HG02870 (cell line): Measurements from ENCODE around the gene THAP7.
A peak's percentile ranks its signal among the peaks of the same experiment; 100 is the strongest.
"Not testable (repeated sequence)": the region's sequence is repeated elsewhere in the genome, so short reads cannot be mapped to it uniquely, and the experiment has no call there.

Experiments
- ATAC-seq: cut with Tn5 transposase; IDR thresholded peaks from one replicate; pipeline ENCODE4 v1.9.1; 2021; ENCODE audit warnings: mild to moderate bottlenecking, moderate library complexity; ENCODE audit not compliant: unreplicated experiment

The THAP7 gene

DNA sequence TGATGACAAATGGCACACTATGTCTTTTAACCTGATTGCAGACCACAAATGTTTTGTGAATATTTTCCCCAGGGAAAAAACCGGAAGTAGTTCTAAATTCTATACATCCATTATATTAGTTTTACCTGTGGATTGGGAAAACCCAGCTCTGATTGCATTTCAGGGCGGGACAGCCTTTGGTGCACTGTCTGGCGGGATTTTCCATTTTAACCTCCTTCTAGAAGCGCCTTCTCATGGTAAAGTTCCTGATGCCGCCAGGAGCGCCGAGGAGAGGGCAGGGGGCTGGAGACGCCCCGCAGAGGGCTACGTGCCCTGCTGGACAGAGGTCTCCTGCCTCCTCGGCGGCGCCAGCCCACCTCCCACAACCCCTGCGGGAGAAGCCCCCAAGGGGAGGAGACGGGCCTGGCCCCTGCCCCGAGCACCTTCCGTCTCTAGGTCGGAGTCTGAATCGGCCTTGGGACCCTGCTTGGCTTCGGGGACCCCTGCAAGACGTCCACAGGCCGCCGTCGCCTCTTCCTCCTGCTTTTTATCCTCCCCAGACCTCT lies 11.8 kb upstream of the THAP7 start:
- no peak for ATAC-seq

- no peak for ATAC-seq
Observed at GRCh38 chr22:21012446-21013407, 10.8 kb upstream of the THAP7 start.

DNA sequence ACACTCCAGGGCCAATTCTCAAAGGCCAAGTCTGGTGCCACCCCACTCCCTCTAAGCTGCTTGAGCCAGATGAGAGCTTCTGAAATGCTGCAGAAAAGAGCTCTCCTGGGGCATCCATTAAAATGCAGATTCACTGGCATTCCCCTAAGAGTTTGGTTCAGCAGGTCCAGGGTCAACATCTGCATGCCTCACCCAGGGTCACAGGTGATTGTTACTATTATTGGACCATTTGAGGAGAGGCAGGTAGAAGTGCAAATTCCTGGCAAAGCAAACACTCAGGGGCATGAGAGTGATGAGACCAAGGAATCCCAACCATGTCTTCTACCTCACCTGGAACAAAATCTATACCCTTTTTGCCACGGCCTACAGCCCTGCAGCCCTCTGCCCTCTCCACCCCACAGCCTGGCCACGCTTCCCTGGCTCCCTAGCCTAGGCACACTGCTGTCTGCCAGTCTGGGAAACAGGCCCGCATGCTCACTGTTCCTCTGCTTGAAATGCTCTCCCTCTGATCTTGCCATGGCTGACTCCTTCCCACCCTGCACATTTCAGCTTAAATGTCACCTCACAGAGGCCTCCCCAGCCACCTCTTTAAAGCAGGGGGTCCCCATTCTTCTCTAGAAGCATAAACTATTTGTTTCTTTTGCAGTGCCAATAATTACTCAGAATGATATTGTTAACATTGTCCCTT lies 8.7 kb upstream of the THAP7 start:
- ATAC-seq: no peak

DNA sequence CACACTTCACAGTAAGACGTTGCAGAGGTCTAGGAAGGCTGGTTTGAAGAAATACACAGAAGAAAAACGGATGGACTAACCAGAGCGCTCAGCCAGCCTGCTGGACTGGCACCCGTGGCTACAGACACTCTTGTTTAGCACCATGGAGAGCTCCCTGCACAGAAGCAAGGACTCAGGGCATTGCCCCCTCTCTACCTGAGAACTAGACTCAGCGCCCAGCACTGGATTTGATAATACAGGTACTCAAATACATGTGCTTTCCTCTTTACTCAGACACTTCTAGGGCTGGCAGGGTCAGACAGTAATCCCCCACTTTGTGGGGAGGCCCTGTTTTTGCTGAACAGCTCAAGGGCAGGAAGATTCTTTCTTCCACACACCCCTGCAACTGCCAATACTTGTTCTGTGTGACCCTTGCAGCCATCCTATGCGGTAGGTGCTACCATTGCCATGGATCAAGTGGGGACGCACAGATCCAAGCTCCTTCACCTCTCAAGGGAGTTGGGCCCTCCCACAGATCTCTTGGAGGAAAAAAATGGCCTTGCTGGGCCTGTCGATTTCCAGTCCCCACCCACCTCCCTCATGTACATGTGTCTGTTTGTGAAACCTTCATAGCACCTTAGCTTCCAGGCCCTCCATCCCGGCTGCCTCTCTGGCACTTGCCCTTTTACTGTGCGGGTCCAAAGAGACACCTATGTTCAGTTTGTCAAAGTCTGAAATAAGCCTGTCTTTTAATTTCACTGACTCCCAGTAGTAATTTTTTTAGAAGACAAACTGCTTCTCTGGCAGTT lies 7.9 kb upstream of the THAP7 start:
- no peak for ATAC-seq

- not testable (repeated sequence) for ATAC-seq
Observed at GRCh38 chr22:21009208-21009607, 7.3 kb upstream of the THAP7 start.

GRCh38 chr22:21003782-21004181 lies 1.9 kb upstream of the THAP7 start:
- no peak for ATAC-seq

GRCh38 chr22:21000987-21001600 lies 824 bp downstream of the THAP7 start:
- peak; percentile 14 for ATAC-seq

GRCh38 chr22:21000207-21000986 lies 1.5 kb downstream of the THAP7 start:
- no peak for ATAC-seq

DNA sequence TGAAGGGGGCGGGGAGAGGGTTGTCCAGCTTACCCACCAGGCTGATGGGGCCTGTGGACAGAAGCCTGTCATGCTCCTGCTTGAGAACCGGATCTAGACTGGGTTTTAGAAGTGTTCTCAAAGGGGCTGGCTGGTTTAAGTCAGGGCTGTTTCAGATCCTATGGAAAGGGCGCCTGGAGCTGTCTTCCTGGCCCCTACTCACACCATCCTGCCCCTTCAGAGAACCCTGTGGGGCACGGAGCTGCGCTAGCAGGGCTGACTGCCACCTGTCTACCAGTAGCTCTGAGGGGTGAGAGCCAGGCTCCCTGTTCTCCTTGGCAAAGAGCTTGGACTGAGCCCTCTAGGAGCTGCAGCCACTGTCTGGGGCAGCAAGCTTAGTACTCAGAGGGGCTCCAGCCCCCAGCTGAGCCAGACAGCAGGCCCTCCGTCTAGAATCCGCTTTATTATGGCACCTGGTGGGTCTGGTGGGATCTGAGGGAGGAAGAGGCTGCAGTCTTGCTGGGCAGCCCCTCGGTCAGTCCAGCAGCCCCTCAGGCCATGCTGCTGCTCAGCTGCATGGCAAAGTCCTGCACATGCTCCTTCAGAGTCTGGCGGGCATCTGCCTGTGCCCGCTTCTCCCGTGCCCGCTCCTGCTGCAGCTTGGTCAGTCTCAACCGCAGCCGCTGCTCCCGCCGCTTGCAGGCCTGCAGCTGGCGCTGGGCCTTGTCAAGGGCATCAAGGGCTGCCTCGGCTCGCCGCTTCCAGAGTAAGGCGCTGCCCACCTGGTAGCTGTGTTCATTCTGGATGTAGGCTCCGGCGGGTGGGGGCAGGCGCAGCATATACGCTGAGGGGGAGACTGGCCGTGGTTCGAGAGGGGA lies 2.3 kb downstream of the THAP7 start:
- ATAC-seq: no peak

DNA sequence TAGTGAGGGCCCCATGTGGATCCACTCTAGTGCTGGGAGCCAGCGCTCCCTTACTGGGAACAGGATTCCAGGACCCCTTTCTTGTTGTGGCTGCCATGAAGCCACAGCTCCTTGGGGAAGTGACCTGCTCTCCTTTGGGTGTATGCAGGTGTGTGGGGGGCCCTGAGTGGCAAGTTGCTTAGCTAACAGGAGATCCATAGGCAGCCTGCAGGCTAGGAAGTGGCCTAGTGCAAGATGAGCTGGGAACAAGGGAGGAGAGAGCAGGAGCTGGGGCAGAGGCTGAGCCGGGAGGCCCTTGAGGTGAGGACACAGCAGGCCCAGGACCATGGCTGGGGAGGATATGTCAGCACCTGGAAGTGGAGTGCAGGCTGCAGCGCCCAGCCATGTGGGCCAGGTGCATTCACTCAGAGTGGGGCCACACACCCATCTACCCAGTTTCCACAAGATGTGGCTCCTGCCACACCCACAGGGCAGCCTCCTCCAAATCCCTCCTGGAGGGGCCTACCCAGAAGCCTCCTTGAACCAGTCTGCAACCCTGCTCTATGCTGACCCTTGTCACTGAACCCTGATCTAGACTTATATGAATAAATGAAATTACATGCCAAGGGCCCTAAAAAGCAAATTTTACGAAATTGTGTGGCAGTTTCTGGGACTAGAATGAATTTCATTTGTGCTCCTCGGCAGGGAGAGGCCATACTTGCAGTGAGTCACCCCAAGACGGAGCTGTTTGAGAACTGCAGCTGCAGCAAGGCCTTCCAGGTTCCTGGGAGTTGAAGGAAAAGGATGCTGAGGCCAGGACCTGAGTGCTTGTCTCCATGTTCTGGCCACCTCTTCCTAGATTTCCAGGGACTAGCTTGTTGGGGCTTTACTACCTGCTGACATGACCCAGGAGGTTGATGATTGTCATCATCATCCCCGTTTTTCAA lies 3.2 kb downstream of the THAP7 start:
- no peak for ATAC-seq

GRCh38 chr22:20997536-20998257 lies 4.2 kb downstream of the THAP7 start:
- ATAC-seq: no peak

DNA sequence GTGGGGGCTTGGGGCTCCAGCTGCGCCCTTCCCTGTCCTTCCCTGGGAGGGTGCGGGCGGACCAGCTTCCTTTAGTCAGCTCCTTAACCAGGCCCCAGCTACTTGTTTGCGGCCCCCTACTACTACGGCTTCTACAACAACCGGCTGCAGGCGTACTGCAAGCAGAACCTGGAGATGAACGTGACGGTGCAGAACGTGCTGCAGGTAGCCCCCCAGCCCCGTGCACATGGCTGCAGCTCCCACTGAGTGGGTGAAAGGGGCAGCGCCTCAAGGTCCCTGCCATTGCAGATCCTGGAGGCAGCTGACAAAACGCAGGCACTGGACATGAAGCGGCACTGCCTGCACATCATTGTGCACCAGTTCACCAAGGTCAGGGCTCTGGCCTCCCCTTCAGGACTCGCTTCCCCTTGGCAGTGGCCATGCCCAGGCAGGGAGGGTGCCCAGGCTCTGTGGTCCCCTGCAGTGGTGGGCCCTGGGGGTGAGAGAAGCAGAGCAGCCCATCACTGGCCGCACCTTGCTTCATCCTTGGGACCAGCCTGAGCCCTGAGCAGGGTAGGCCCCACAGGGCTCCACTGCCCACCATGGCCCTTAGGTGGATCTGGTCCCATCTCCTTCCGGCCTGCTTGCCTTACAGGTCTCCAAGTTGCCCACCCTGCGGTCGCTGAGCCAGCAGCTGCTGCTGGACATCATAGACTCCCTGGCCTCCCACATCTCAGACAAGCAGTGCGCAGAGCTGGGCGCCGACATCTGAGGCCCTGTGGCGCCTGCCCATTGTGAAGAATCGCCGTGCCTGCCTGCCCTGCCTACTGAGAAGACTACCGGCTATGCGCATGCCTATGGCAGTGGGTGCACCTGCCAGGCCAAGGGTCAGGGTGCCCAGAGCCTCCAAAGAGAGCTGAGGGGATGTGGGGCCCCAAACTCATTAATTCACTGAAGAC lies 5.1 kb downstream of the THAP7 start:
- no peak for ATAC-seq

DNA sequence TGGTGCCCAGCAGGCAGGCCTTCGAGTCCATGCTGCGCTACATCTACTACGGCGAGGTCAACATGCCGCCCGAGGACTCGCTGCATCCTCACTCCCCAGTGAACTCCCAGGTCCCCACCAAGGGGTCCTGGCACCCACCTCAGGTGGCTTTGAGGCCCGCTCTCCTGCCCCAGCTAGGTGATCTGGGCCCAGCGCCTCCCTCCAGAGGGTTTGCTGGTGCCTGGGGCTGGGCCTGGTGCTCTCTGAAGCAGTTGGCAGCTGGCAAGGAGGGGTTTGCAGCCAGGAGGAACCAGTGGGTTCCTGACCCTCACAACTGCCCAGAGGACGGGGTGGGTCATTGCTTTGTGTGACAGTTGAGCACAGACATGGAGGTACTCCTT lies 5.9 kb downstream of the THAP7 start:
- ATAC-seq: no peak

DNA sequence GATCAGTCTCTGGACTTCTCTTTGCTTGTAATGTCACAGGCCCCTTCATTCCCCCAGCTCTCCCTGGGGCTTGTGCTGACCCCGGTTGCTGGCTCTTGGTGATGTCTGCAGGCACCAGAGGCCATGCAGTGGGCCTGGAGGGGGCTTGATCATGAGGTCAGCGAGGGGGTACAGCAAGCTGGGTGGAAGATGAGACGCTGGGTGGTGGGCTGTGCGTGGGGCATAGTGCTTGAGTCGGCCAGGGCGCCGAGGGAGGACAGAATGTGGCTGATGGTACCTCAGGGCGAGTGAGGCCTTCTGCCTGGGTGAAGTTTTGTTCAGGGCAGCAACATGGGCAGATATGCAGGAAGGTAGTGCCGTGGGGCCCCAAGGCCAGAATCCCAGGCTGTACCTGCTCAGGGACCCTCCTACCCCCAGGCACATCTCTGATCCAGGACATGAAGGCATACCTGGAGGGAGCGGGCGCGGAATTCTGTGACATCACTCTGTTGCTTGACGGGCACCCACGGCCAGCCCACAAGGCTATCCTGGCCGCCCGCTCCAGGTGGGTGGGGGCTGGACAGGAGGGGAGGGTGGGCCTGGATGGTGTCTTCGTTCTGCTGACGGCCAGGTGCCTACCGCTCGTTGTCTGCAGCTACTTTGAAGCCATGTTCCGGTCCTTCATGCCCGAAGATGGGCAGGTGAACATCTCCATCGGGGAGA lies 6.4 kb downstream of the THAP7 start:
- no peak for ATAC-seq

DNA sequence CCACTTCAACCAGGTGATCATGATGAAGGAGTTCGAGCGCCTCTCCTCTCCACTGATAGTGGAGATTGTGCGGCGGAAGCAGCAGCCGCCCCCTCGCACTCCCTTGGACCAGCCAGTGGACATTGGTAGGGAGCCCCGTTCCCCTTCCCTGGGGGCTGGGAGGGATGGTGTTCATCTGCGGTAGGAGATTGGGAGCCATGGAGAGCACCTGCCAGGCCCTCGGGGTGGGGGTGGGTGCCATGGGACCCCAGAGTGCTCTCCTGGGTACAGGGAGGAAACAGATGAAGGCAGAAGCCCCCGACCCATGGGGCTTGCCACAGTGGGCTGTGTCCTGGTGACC lies 7.0 kb downstream of the THAP7 start:
- ATAC-seq: no peak
